Measurements from ENCODE around the gene LRRC59.

LRRC59 gene

DNA sequence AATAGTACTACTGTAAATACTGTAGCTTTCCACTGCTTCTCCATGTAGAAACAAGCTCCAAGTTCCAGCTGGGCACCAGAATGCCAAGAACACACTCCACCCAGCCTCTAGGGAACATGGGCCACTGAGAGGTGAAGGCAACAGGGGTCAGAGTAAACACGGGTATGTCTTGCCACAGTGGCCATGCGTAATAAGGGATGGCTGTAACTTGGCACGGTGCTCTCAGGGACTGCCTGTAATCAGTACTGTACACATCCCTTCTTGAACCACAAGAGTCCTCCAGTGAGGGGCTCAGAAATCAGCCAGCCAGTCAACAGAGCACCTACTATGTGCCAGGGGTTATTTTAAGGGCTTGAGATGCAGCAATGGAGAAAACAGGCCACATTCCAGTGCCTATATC lies 10.8 kb downstream of the LRRC59 start:
- DNase-seq (ENCODE audit: low spot score) = no peak

DNA sequence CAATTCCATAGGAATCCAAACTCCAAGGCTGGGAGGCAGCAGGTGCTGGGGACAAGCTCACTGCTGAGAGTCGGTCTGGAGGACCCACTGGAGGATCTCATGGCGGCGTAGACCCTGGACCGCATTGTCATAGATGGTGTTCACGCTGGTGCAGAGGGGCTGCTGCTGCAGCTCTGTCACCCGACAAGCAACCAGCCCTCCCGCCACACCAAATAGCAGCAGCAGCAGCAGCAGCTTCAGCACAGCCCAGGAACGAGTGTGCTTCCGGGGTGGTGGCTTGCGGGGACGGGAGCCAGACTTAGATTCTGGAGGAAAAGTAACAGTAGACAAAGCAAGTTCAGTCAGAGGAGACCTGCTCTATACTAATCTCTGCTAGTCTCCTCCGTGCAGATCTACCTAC lies 14.4 kb downstream of the LRRC59 start:
- DNase-seq (ENCODE audit: low spot score) = no peak

DNA sequence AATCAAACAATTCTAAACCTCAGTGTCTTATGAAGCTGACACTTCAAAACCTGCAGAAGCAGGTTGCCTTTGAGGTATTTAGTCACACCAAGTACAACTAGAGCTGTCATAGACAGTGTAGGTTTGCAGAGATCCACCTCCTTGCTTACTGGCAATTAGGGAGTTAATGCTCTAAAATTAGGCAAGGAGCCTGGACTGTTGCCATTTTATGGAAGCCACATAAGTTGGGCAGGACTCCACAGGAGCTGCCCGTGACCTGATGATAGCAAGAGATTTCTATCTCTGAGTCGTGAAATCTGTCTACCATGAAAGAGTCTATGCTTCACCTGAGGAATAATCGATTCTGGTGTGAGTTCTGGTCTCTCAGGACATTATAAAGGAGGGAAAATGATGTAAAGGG lies 15.4 kb downstream of the LRRC59 start:
- no peak for DNase-seq (ENCODE audit: low spot score)

- DNase-seq (ENCODE audit: low spot score) = no peak
These were observed 16.0 kb downstream of the LRRC59 start for GRCh38 chr17:50381260-50381815.

DNA sequence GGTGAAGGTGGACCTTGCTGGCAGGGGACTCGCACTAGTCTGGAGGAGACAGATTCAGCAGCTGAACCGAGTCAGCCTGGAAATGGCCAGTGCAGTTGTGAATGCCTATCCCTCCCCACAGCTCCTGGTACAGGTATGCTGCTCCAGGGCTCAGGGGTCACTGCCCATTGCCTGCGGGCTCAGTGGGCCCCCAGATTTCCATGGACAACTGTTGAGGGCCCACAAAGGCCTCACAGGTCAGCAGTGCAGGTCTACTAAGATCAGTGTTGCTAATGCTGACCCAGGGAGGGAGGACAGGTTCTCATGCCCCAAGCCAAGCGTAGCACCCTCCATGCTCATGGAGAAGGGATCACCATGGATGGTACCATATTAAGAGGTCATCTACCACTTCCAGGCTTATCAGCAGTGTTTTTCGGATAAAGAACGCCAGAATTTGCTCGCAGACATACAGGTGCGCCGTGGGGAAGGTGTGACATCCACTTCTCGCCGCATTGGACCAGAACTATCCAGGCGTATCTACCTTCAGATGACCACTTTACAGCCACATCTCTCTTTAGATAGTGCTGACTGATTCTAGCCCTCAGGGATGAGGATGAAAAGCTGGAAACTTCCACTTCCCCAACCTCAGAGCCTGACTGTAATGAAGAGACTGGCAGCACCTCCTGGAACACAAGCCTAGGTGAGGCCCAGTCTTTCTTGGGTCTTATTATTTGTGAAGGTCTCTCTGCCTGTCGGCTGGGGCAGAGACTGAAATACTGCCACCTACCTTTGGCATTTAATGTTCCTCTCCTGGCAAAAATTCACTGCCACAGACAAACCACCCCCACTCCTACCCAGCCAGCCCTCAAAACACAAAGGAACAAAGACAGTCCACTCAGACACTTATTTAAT lies 16.7 kb downstream of the LRRC59 start:
- DNase-seq (ENCODE audit: low spot score) = no peak

GRCh38 chr17:50379351-50380132 lies 17.8 kb downstream of the LRRC59 start:
- DNase-seq (ENCODE audit: low spot score) = no peak

GRCh38 chr17:50375858-50376538 lies 21.3 kb downstream of the LRRC59 start:
- DNase-seq (ENCODE audit: low spot score) = no peak

- DNase-seq (ENCODE audit: low spot score) = no peak
These were observed 23.6 kb downstream of the LRRC59 start for GRCh38 chr17:50373705-50374104.

- peak; percentile 90 for DNase-seq (ENCODE audit: low spot score)
These were observed 24.4 kb downstream of the LRRC59 start, which contains the start of the genes EME1 and MRPL27 for GRCh38 chr17:50372758-50373556. Gene EME1, plus strand, starts transcription at chr17:50373229. Its CDS starts 1,980 bp downstream, at chr17:50375209. Gene MRPL27, minus strand, starts transcription at chr17:50373184. Its CDS starts 14 bp downstream, at chr17:50373170.

DNA sequence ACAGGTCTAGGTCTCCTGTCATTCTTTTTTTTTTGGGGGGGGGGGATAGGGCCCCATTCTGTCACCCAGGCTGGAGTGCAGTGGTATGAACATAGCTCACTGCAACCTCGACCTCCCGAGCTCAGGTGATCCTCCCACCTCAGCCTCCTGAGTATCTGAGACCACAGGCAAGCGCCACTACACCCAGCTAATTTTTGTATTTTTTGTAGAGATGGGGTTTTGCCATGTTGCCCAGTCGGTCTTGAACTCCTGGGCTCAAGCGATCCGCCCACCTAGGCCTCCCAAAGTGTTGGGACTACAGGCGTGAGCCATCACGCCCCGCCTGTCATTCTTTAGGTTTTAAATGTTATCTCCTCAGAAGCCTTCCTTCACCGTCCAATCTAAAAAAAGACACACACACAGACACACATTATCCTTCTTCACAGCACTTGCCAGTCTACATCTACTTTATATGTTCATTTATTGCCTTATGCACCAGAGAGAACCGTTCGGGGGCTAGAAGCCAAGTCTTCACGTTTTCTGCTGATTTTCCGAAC lies 25.0 kb downstream of the LRRC59 start:
- no peak for DNase-seq (ENCODE audit: low spot score)

GRCh38 chr17:50371526-50371925 lies 25.8 kb downstream of the LRRC59 start:
- no peak for DNase-seq (ENCODE audit: low spot score)

DNA sequence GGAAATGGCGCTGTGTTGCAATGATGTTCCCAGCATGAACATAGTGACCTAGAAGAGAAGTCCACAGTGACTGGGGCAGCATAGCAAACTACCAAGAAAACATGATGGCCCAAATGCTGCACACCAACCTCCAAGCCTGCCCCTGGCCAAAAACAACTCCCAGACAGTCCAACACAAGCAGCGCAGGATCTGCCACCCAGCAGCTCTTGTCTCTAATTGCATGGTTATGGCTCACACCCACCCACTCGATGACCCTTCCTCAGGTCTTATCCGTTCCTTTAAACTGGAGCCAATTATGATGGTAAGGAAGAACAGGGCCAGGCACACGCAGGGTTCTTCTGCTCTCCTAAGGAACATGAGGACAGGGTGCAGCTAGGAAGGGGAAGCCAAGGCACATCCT lies 27.3 kb downstream of the LRRC59 start:
- DNase-seq (ENCODE audit: low spot score) = no peak

- no peak for DNase-seq (ENCODE audit: low spot score)
These were observed 29.9 kb downstream of the LRRC59 start for GRCh38 chr17:50367401-50367800.

- DNase-seq (ENCODE audit: low spot score) = no peak
These were observed 31.5 kb downstream of the LRRC59 start for GRCh38 chr17:50365649-50366393.

DNA sequence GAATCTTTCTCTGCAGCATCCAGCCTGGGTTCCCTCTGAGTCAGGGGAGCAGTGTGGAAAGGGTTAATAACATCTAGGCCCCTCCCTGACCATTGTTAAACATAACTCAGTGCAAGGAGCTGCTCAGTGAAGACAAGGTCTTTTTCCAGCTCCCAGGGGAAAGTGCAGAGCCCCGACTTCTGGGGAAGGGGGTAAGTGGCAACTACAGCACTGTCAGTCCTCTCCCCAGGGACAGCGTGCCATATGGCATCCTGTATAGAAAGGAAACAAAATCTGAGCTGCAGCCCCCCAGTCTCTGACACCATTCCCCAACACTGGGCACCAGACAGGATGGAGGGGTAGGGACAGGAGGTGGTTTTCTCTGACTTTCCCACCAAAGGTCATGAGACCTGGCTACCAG lies 32.2 kb downstream of the LRRC59 start:
- no peak for DNase-seq (ENCODE audit: low spot score)

DNA sequence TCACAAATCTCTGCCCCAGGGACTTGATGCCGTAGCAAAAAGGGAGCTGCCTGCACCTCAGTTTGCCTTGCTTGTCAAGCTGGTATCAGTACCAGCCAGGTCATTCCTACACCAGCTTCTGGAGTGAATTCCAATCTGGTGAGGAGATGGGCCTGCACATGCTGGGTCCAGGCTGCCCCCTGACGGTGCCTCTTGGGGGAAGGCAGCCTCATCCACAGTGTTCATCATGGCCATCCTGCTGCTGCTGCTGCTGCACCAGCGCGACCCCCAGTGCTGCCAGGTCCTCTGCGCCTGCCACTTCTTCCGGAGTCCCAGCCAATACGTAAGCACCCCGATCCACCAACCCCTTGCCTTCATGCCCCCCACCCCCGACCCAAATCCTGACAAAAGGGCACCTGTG lies 32.6 kb downstream of the LRRC59 start:
- no peak for DNase-seq (ENCODE audit: low spot score)

GRCh38 chr17:50364061-50364458 lies 33.3 kb downstream of the LRRC59 start:
- DNase-seq (ENCODE audit: low spot score) = no peak

GRCh38 chr17:50363217-50364060 lies 33.9 kb downstream of the LRRC59 start:
- DNase-seq (ENCODE audit: low spot score) = peak; percentile 80

GRCh38 chr17:50362661-50363060 lies 34.7 kb downstream of the LRRC59 start:
- no peak for DNase-seq (ENCODE audit: low spot score)
